ENCODE data around the gene VASP. TPM values are rescaled to one million over a fixed set of nuclear protein-coding genes. Genes with fewer than 3 reads are reported as not detected.

Gene VASP
- total and polyA plus RNA-seq, 2 donors (not counting 3 experiments of a cell fraction or from before 2014, with no cell fraction given) = 94.3 to 154 TPM

DNA sequence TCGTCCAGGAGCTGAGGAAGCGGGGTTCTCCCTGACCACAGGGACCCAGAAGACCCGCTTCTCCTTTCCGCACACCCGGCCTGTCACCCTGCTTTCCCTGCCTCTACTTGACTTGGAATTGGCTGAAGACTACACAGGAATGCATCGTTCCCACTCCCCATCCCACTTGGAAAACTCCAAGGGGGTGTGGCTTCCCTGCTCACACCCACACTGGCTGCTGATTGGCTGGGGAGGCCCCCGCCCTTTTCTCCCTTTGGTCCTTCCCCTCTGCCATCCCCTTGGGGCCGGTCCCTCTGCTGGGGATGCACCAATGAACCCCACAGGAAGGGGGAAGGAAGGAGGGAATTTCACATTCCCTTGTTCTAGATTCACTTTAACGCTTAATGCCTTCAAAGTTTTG lies 18.9 kb downstream of the VASP start:
- Histone ChIP-seq H2AFZ (ENCODE audit: low read depth, low read length) (no peak overlapping the region), H3K27me3 (ENCODE audit: control insufficient read depth in 2 of 2, insufficient read depth in 2 of 2, low read length in 2 of 2) (no peaks in the 10 kb centered on the region), H3K9me1 (replicated peaks; ENCODE audit: control insufficient read depth, extremely low read depth, insufficient read depth, low read length) (no peaks in the 10 kb centered on the region), H4K20me1 (replicated peaks; ENCODE audit: control insufficient read depth, extremely low read depth, insufficient read depth, low read length) (no peaks in the 10 kb centered on the region), H3K36me3 (ENCODE audit: control insufficient read depth in 2 of 2, extremely low read depth in 1 of 2, insufficient read depth in 2 of 2, low read length in 2 of 2) (peaks cover 9 to 25% of the 10 kb centered on the region in 2 experiments), H3K4me3 (replicated peaks in 1 of 3; ENCODE audit: insufficient read depth in 1 of 3, low read depth in 1 of 3, low read length in 3 of 3) (no peak overlapping the region), H3K79me2 (ENCODE audit: control insufficient read depth, insufficient read depth, low read length) (no peaks in the 10 kb centered on the region), H3K9ac (replicated peaks; ENCODE audit: extremely low read depth, insufficient read depth, low read length) (no peak overlapping the region), H3K9me3 (replicated peaks; ENCODE audit: control insufficient read depth, insufficient read depth, low read length) (no peaks in the 10 kb centered on the region), H3K27ac (ENCODE audit: insufficient read depth, low read depth, low read length) (no peak overlapping the region), H3K4me2 (ENCODE audit: insufficient read depth, low read length) (no peak overlapping the region), H3K4me1 (ENCODE audit: control insufficient read depth, extremely low read depth, insufficient read depth, low read length) (no peaks in the 10 kb centered on the region)
- ChIA-PET POLR2A (interaction anchor here (1.5 kb wide), 1 partner anchor 115 kb away, joined by 4 read pairs; no protein-coding TSS in a partner anchor), CTCF (interaction anchor here (1.9 to 3.1 kb wide), 3 partner anchors 32 to 116 kb away, joined by 10 to 21 read pairs (median 13); no protein-coding TSS in a partner anchor)
- FAIRE-seq (peak; percentile 86), DNase-seq (ENCODE audit: low read depth, low spot score) (peak; percentile 57)
- dilution Hi-C loops (cut with MboI; ENCODE audit: extremely low pct_ligation_motif_present, low sequenced_read_pairs) (no loop called here), intact Hi-C loops (cut with micrococcal nuclease) (no loop called here)
- no peak for TF ChIP-seq FOS (IDR thresholded peaks at IDR 0.05; ENCODE audit: borderline replicate concordance, insufficient read depth, low read length)
- TF ChIP-seq, protein P1, sequence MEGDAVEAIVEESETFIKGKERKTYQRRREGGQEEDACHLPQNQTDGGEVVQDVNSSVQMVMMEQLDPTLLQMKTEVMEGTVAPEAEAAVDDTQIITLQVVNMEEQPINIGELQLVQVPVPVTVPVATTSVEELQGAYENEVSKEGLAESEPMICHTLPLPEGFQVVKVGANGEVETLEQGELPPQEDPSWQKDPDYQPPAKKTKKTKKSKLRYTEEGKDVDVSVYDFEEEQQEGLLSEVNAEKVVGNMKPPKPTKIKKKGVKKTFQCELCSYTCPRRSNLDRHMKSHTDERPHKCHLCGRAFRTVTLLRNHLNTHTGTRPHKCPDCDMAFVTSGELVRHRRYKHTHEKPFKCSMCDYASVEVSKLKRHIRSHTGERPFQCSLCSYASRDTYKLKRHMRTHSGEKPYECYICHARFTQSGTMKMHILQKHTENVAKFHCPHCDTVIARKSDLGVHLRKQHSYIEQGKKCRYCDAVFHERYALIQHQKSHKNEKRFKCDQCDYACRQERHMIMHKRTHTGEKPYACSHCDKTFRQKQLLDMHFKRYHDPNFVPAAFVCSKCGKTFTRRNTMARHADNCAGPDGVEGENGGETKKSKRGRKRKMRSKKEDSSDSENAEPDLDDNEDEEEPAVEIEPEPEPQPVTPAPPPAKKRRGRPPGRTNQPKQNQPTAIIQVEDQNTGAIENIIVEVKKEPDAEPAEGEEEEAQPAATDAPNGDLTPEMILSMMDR (IDR thresholded peaks at IDR 0.05; ENCODE audit: extremely low read depth in 1 of 2, insufficient read depth in 1 of 2, low read depth in 1 of 2, low read length in 2 of 2) = no peak
- TSS peak; percentile 25 for BruUV-seq (replicated peaks)

DNA sequence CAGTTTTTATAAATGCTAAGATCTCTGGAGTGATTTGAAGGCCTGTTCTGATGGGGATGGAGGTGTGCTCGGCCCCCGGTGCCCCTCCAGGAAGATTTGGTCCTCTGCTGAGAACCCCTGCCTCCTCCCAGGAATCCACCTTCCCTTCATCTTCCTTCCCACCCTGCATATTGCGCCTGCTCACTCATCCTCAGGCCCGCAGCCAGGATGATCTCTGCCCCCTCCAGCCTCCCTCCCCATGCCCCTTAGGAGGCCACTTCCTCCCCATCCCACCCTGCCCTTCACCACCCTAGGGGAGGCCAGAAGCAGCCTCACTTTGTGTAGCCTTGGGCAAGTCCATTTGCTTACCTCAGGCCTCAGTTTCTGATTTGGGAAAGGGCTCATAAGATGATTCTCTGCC lies 19.7 kb downstream of the VASP start:
- H3K4me1 ChIP-seq (ENCODE audit: control insufficient read depth, extremely low read depth, insufficient read depth, low read length) = no peaks in the 10 kb centered on the region
- H3K79me2 ChIP-seq (ENCODE audit: control insufficient read depth, insufficient read depth, low read length) = no peaks in the 10 kb centered on the region
- dilution Hi-C loops (cut with MboI; ENCODE audit: extremely low pct_ligation_motif_present, low sequenced_read_pairs) (no loop called here), intact Hi-C loops (cut with micrococcal nuclease) (no loop called here)
- FAIRE-seq (no peak), DNase-seq (ENCODE audit: low read depth, low spot score) (no peak)
- peaks cover 9 to 25% of the 10 kb centered on the region in 2 experiments for H3K36me3 ChIP-seq (ENCODE audit: control insufficient read depth in 2 of 2, extremely low read depth in 1 of 2, insufficient read depth in 2 of 2, low read length in 2 of 2)
- H3K4me3 ChIP-seq (replicated peaks in 1 of 3; ENCODE audit: insufficient read depth in 1 of 3, low read depth in 1 of 3, low read length in 3 of 3) = no peak overlapping the region
- ChIA-PET CTCF (interaction anchor here (0.6 to 3.1 kb wide), 6 partner anchors 31 to 117 kb away, joined by 3 to 21 read pairs (median 6); no protein-coding TSS in a partner anchor), POLR2A (interaction anchor here (1.5 kb wide), 1 partner anchor 114 kb away, joined by 4 read pairs; no protein-coding TSS in a partner anchor)
- no peak overlapping the region for H3K9ac ChIP-seq (replicated peaks; ENCODE audit: extremely low read depth, insufficient read depth, low read length)
- H4K20me1 ChIP-seq (replicated peaks; ENCODE audit: control insufficient read depth, extremely low read depth, insufficient read depth, low read length) = no peaks in the 10 kb centered on the region
- BruUV-seq (replicated peaks) = no TSS peak
- no peak for TF ChIP-seq EZH2 (IDR thresholded peaks at IDR 0.05; ENCODE audit: borderline replicate concordance, low read depth, low read length, severe bottlenecking)
- TF ChIP-seq FOS (IDR thresholded peaks at IDR 0.05; ENCODE audit: borderline replicate concordance, insufficient read depth, low read length) = no peak
- TF ChIP-seq POLR2A (IDR thresholded peaks at IDR 0.05; ENCODE audit: low read depth, low read length) = no peak
- no peak for TF ChIP-seq JUN (IDR thresholded peaks at IDR 0.05; ENCODE audit: borderline replicate concordance, insufficient read depth, insufficient read length, low read depth)
- TF ChIP-seq GATA2 (IDR thresholded peaks at IDR 0.05; ENCODE audit: insufficient read depth, insufficient read length, low read depth, low read length) = no peak
- no peak for TF ChIP-seq POLR2AphosphoS5 (IDR thresholded peaks at IDR 0.05; ENCODE audit: insufficient read depth, low read depth, low read length)
- TF ChIP-seq MYC (IDR thresholded peaks at IDR 0.05; ENCODE audit: low read depth, low read length) = no peak
- TF ChIP-seq, protein P2, sequence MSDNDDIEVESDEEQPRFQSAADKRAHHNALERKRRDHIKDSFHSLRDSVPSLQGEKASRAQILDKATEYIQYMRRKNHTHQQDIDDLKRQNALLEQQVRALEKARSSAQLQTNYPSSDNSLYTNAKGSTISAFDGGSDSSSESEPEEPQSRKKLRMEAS (IDR thresholded peaks at IDR 0.05; ENCODE audit: insufficient read depth, insufficient read length) = no peak
- H3K27ac ChIP-seq (ENCODE audit: insufficient read depth, low read depth, low read length) = no peak overlapping the region
- H3K4me2 ChIP-seq (ENCODE audit: insufficient read depth, low read length) = no peak overlapping the region
- H2AFZ ChIP-seq (ENCODE audit: low read depth, low read length) = no peak overlapping the region
- no peaks in the 10 kb centered on the region for H3K9me3 ChIP-seq (replicated peaks; ENCODE audit: control insufficient read depth, insufficient read depth, low read length)
- no peaks in the 10 kb centered on the region for H3K9me1 ChIP-seq (replicated peaks; ENCODE audit: control insufficient read depth, extremely low read depth, insufficient read depth, low read length)
- no peaks in the 10 kb centered on the region for H3K27me3 ChIP-seq (ENCODE audit: control insufficient read depth in 2 of 2, insufficient read depth in 2 of 2, low read length in 2 of 2)
